GM23338 (cell line): ENCODE data around the gene MSH3. TPM values are rescaled to one million over a fixed set of nuclear protein-coding genes. Genes with fewer than 3 reads are reported as not detected.

ENCODE experiments used
- ATAC-seq: fragments of 200-7000 bp; cut with Tn5 transposase; 3 replicates; pipeline ENCODE4 v1.9.1; 2020
- DNase-seq: peaks from one replicate; pipeline ENCODE4 v3.0.0-alpha.2; 2015; ENCODE audit warnings: low spot score
- H2AFZ ChIP-seq: fragments of 200-600 bp; sonication (generic); 2 replicates; pipeline ENCODE4 v1.8.0; 2016; ENCODE audit warnings: antibody characterized with exemption, mild to moderate bottlenecking, moderate library complexity
- H3F3A ChIP-seq: fragments of 200-600 bp; sonication (generic); replicated peaks from 2 replicates; pipeline ENCODE4 v1.8.0; 2017; ENCODE audit warnings: antibody characterized with exemption, mixed run types, low read depth
- H3K27ac ChIP-seq: fragments of 200-600 bp; sonication (generic); 2 replicates; pipeline ENCODE4 v1.6.1; 2016; ENCODE audit warnings: low read depth
- H3K27me3 ChIP-seq: fragments of 200-600 bp; sonication (generic); 2 replicates; pipeline ENCODE4 v1.8.0; 2016; ENCODE audit warnings: mild to moderate bottlenecking, mixed run types, moderate library complexity; ENCODE audit not compliant: insufficient read depth
- H3K36me3 ChIP-seq: fragments of 200-600 bp; sonication (generic); 2 replicates; pipeline ENCODE4 v1.8.0; 2016; ENCODE audit warnings: mild to moderate bottlenecking; ENCODE audit not compliant: insufficient read depth
- H3K4me1 ChIP-seq: fragments of 200-600 bp; sonication (generic); 2 replicates; pipeline ENCODE4 v1.8.0; 2016; ENCODE audit warnings: mild to moderate bottlenecking, moderate library complexity; ENCODE audit not compliant: insufficient read depth
- H3K4me2 ChIP-seq: fragments of 200-600 bp; sonication (generic); 2 replicates; pipeline ENCODE4 v1.7.1; 2017; ENCODE audit warnings: mixed run types
- H3K4me3 ChIP-seq: fragments of 200-600 bp; sonication (generic); 2 replicates; pipeline ENCODE4 v1.6.1; 2016; ENCODE audit warnings: mixed run types
- H3K79me2 ChIP-seq: fragments of 200-600 bp; sonication (generic); replicated peaks from 2 replicates; pipeline ENCODE4 v1.8.0; 2017; ENCODE audit warnings: mild to moderate bottlenecking; ENCODE audit not compliant: insufficient read depth
- H3K9me2 ChIP-seq: fragments of 200-600 bp; sonication (generic); 2 replicates; pipeline ENCODE4 v1.8.0; 2017; ENCODE audit not compliant: insufficient read depth
- H4K20me1 ChIP-seq: fragments of 200-600 bp; sonication (generic); replicated peaks from 2 replicates; pipeline ENCODE4 v1.8.0; 2017; ENCODE audit warnings: mild to moderate bottlenecking; ENCODE audit not compliant: insufficient read depth
- H3K27ac Mint-ChIP-seq: 2 replicates; pipeline ENCODE4 v1.8.0; 2020; ENCODE audit warnings: inconsistent platforms, mild to moderate bottlenecking, moderate library complexity, mixed read lengths
- H3K27me3 Mint-ChIP-seq: 3 replicates; pipeline ENCODE4 v1.8.0; 2022; ENCODE audit warnings: low read depth, mild to moderate bottlenecking, moderate library complexity, mixed read lengths, inconsistent platforms; ENCODE audit not compliant: insufficient read depth, poor library complexity
- H3K36me3 Mint-ChIP-seq: 3 replicates; pipeline ENCODE4 v1.8.0; 2021; ENCODE audit warnings: low read depth, mild to moderate bottlenecking, inconsistent platforms, moderate library complexity, mixed read lengths
- H3K4me1 Mint-ChIP-seq: 3 replicates; pipeline ENCODE4 v1.8.0; 2020; ENCODE audit warnings: mild to moderate bottlenecking, inconsistent platforms, mixed read lengths
- H3K4me3 Mint-ChIP-seq: 3 replicates; pipeline ENCODE4 v1.8.0; 2021; ENCODE audit warnings: moderate library complexity, mild to moderate bottlenecking, inconsistent platforms, mixed read lengths
- H3K9me3 Mint-ChIP-seq: 3 replicates; pipeline ENCODE4 v1.8.0; 2020; ENCODE audit warnings: moderate library complexity, mild to moderate bottlenecking, inconsistent platforms, mixed read lengths
- CREB1 ChIP-seq: fragments of 250-450 bp; sonication (Bioruptor Pico); IDR thresholded peaks from 2 replicates; pipeline ENCODE4 v1.5.0; 2020; ENCODE audit warnings: low read depth, mild to moderate bottlenecking, moderate library complexity
- CTCF ChIP-seq, 2 experiments: fragments of 200-600 bp in 1 of 2; sonication (generic) in 1 of 2; conservative IDR thresholded peaks; 2 replicates each; pipeline versions ENCODE4 v1.5.1 to v1.6.1; 2016 to 2017; ENCODE audit warnings: antibody characterized with exemption in 2 of 2, low read depth in 2 of 2, mild to moderate bottlenecking in 2 of 2, moderate library complexity in 1 of 2
- ETS1 ChIP-seq: IDR thresholded peaks from 2 replicates; pipeline ENCODE4 v1.6.1; 2016; ENCODE audit warnings: antibody characterized with exemption
- JUNB ChIP-seq: IDR thresholded peaks from one replicate; pipeline ENCODE4 v1.6.1; 2016; ENCODE audit warnings: antibody characterized with exemption; ENCODE audit not compliant: unreplicated experiment
- NANOG ChIP-seq: IDR thresholded peaks from 2 replicates; pipeline ENCODE4 v1.6.1; 2016; ENCODE audit warnings: antibody characterized with exemption, borderline replicate concordance
- POLR2AphosphoS5 ChIP-seq: IDR thresholded peaks from 2 replicates; pipeline ENCODE4 v1.6.1; 2016; ENCODE audit warnings: antibody characterized with exemption, low read depth
- STAT1 ChIP-seq: IDR thresholded peaks from one replicate; pipeline ENCODE4 v1.6.1; 2016; ENCODE audit warnings: antibody characterized with exemption; ENCODE audit not compliant: unreplicated experiment
- ZNF114 ChIP-seq: fragments of 250-450 bp; sonication (Bioruptor Pico); IDR thresholded peaks from 2 replicates; pipeline ENCODE4 v1.5.0; 2020; ENCODE audit warnings: mild to moderate bottlenecking, moderate library complexity
- ZNF331 ChIP-seq: fragments of 250-450 bp; sonication (Bioruptor Pico); IDR thresholded peaks from 2 replicates; pipeline ENCODE4 v1.5.0; 2020; ENCODE audit warnings: low read depth, mild to moderate bottlenecking, moderate library complexity
- ZNF462 ChIP-seq: fragments of 250-450 bp; sonication (Bioruptor Pico); IDR thresholded peaks from 2 replicates; pipeline ENCODE4 v1.5.0; 2020; ENCODE audit warnings: mild to moderate bottlenecking, moderate library complexity
- polyA plus RNA-seq: library from polyadenylated mRNA; unstranded; fragments of >200 nt; fragmentation: Nextera tagmentation; extraction: Ambion mirVana; gene quantifications from 2 replicates; pipeline ENCODE4 v1.2.1, GENCODE V29; 2016
- total RNA-seq: library from RNA; depleted of rRNA; stranded (reverse); fragments of >200 nt; shearing (Covaris generic); gene quantifications from 2 replicates; pipeline ENCODE4 v1.2.3, GENCODE V29; 2014

The MSH3 gene
- total and polyA plus RNA-seq, 2 experiments from 2014 or later = 13.3 to 16.6 TPM

GRCh38 chr5:80834710-80835109, 180.3 kb downstream of the MSH3 start (continued):
- TF ChIP-seq ZNF462 (no peak), CTCF (conservative IDR thresholded peaks at IDR 0.05; ENCODE audit: low read depth in 2 of 2) (no peak), NANOG (no peak), STAT1 (no peak), POLR2AphosphoS5 (no peak), ZNF331 (CRISPR knock-in tag) (no peak)

- DNase-seq (no peak), ATAC-seq (no peak)
- Mint-ChIP-seq H3K36me3 (peaks cover 4% of the 10 kb centered on the region; the same call in 2 of the 3 replicates), H3K9me3 (0 out of 3 replicates have a peak, but pooled peaks cover under 1% of the 10 kb centered on the region), H3K27ac (no peak overlapping the region), H3K4me3 (no peak overlapping the region), H3K27me3 (peaks cover 2% of the 10 kb centered on the region), H3K4me1 (no peaks in the 10 kb centered on the region)
- H3K27me3 ChIP-seq = no peaks in the 10 kb centered on the region
- no peaks in the 10 kb centered on the region for H3K4me1 ChIP-seq
- H3F3A ChIP-seq = no peaks in the 10 kb centered on the region
- no peak overlapping the region for H3K27ac ChIP-seq
- H3K79me2 ChIP-seq = no peaks in the 10 kb centered on the region
- H3K4me2 ChIP-seq = no peak overlapping the region
- no peak for TF ChIP-seq ETS1
- TF ChIP-seq CTCF (conservative IDR thresholded peaks at IDR 0.05; ENCODE audit: low read depth in 2 of 2) = no peak
- no peak for TF ChIP-seq JUNB
- TF ChIP-seq CREB1 = no peak
- TF ChIP-seq ZNF114 (CRISPR knock-in tag) = no peak
- no peaks in the 10 kb centered on the region for H3K9me2 ChIP-seq
- no peak overlapping the region for H2AFZ ChIP-seq
- H4K20me1 ChIP-seq = no peaks in the 10 kb centered on the region
- H3K4me3 ChIP-seq = no peak overlapping the region
- no peaks in the 10 kb centered on the region for H3K36me3 ChIP-seq
These were observed 180.7 kb downstream of the MSH3 start for GRCh38 chr5:80835128-80835527.
